Heart right ventricle (tissue), 16 donors: ENCODE data around the gene USP8. TPM values are rescaled to one million over a fixed set of nuclear protein-coding genes. Genes with fewer than 3 reads are reported as not detected.
"Not testable (repeated sequence)": the region's sequence is repeated elsewhere in the genome, so short reads cannot be mapped to it uniquely, and the experiment has no call there.

Source experiments
- ATAC-seq, 8 donors: fragments of 200-7000 bp; cut with Tn5 transposase; one replicate each; pipeline ENCODE4 v1.9.1; 2020; ENCODE audit warnings: mild to moderate bottlenecking in 8 of 8, moderate library complexity in 8 of 8, moderate number of reproducible peaks in 1 of 8
- DNase-seq, 2 donors: peaks; one replicate each; pipeline ENCODE4 v3.0.0-alpha.2; 2020
- H3K27ac ChIP-seq, 10 donors: fragments of 200-600 bp; sonication (generic) in 2 of 10; one replicate each; pipeline versions ENCODE4 v1.5.0 to v1.8.0; 2020 to 2022; ENCODE audit warnings: mild to moderate bottlenecking in 3 of 10
- H3K27me3 ChIP-seq, 7 donors: fragments of 200-600 bp; one replicate each; pipeline ENCODE4 v1.8.0; 2021 to 2022; ENCODE audit warnings: mild to moderate bottlenecking in 2 of 7
- H3K36me3 ChIP-seq, 9 donors: fragments of 200-600 bp; sonication (generic) in 1 of 9; one replicate each; pipeline versions ENCODE4 v1.5.0 to v1.8.0; 2020 to 2022; ENCODE audit warnings: mild to moderate bottlenecking in 2 of 9
- H3K4me1 ChIP-seq, 9 donors: fragments of 200-600 bp; sonication (generic) in 1 of 9; one replicate each; pipeline versions ENCODE4 v1.5.0 to v1.8.0; 2020 to 2022; ENCODE audit warnings: mild to moderate bottlenecking in 4 of 9
- H3K4me3 ChIP-seq, 10 donors: fragments of 200-600 bp; sonication (generic) in 2 of 10; one replicate each; pipeline versions ENCODE4 v1.5.0 to v1.8.0; 2020 to 2022; ENCODE audit warnings: mild to moderate bottlenecking in 7 of 10, moderate library complexity in 2 of 10
- H3K9me3 ChIP-seq, 11 donors: fragments of 200-600 bp in 10 of 11; sonication (generic) in 2 of 11; one replicate each; pipeline versions ENCODE4 v1.5.0 to v1.8.0; 2013 to 2022; ENCODE audit warnings: mild to moderate bottlenecking in 2 of 11, control low read depth in 1 of 11, moderate library complexity in 1 of 11
- CTCF ChIP-seq, 9 donors: fragments of 200-600 bp; sonication (generic) in 2 of 9; IDR thresholded peaks; one replicate each; pipeline versions ENCODE4 v1.5.0 to v1.8.0; 2021 to 2022; ENCODE audit warnings: antibody characterized with exemption in 9 of 9, mild to moderate bottlenecking in 5 of 9, moderate library complexity in 1 of 9
- WGBS, 2 donors: extraction: QIAGEN DNeasy Blood & Tissue Kit; methylation state at CpG; one replicate each; pipeline ENCODE4 v1.1.7; 2013; ENCODE audit warnings: inconsistent platforms in 1 of 2; 5-methylcytosine and 5-hydroxymethylcytosine counted together
- intact Hi-C, 10 donors: fragments of 100-400 bp; cut with DNase I; formaldehyde crosslinking; loops; one replicate each; pipeline versions ENCODE4 v1.11.1 to v1.14.2; 2022
- long read RNA-seq, 3 donors: library from polyadenylated mRNA; unstranded; transcript quantifications; one replicate each; pipeline ENCODE4 v2.0.0, GENCODE V29; 2020 to 2021
- polyA plus RNA-seq, 2 donors: library from polyadenylated mRNA; stranded (reverse); fragments of 200-250 nt; gene quantifications; one replicate each; pipeline ENCODE4 v1.2.3, GENCODE V29; 2013
- total RNA-seq, 10 donors: library from RNA; stranded (reverse); fragmentation: NEBNext Ultra II Directional in 3 of 10; extraction: Animal tissue kit (Norgen Biotek cat#: 25700) in 3 of 10; gene quantifications; one replicate each; pipeline versions ENCODE4 v1.2.1 to v1.2.4, GENCODE V29; 2021 to 2023
- donor health status: Arrhythmogenic right ventricular cardiomyopathy.
- donor health status: ischemic (EF 13 %, LVEDD 7.1; RV severe dilation, severe dysfunction).
- donor health status: healthy with polysubstance abuse.
- donor health status: DM: no; HTN: yes; CAD: no.
- donor health status: DM: no; HTN: no; CAD: no.
- donor health status: ischemic (EF 25% LVEDD 6.9; RV normal size, moderate dysfunction).
- donor health status: ischemic (EF 25% LVEDD 5.7; RV mildly dilated, moderate dysfunction).
- donor health status: healthy.
- donor health status: DM: yes; HTN: yes; CAD: no.
- donor health status: Ischemic cardiomyopathy.
- donor health status: ischemic (EF 35%, LVEDD 5.7; RV mildly dilated, moderate dysfunction).
- donor health status: nonischemic (EF 11% LVEDD 7.7; RV severe dilation, severe dysfunction).
- donor health status: DM: yes; HTN: yes; CAD: no.
- donor health status: PGD.
- donor health status: ischemic (EF 29% LVEDD 5.4; RV normal size, mild dysfunction).
- donor health status: nonischemic (EF 23%, LVEDD 6.1; RV moderate dilation, normal function).

USP8 gene
- total RNA-seq, result 10 to 100 TPM; 40.2 to 53.6 (median 45.7) TPM
- 10 to 100 TPM; 16.3 to 16.4 TPM for polyA plus RNA-seq
- long read RNA-seq, donor 1, full-length matches to known transcripts, result 2 of 35 reads
- long read RNA-seq, donor 1, partial matches to known transcripts, result 23 of 35 reads
- long read RNA-seq, donor 1, other reads (novel, unspliced or antisense), result 10 of 35 reads
- long read RNA-seq, donor 2, full-length matches to known transcripts, result 9 of 52 reads
- long read RNA-seq, donor 2, partial matches to known transcripts, result 26 of 52 reads
- long read RNA-seq, donor 2, other reads (novel, unspliced or antisense), result 17 of 52 reads
- long read RNA-seq, donor 3, full-length matches to known transcripts, result 12 of 122 reads
- long read RNA-seq, donor 3, partial matches to known transcripts, result 88 of 122 reads
- long read RNA-seq, donor 3, other reads (novel, unspliced or antisense), result 22 of 122 reads

GRCh38 chr15:50424066-50424890, at the start of gene USP8:
USP8 (plus strand) TSS chr15:50424405; CDS start chr15:50439074, 14,669 bp downstream.
- intact Hi-C loops, result loop anchor here in 3 of 10 donors (1.0 to 10.0 kb wide), 4 partner anchors 67 to 341 kb away; partner anchors contain the start of genes GABPB1 (in 2 of the 3) and SPPL2A (in 1 of the 3)
- Histone ChIP-seq H3K9me3 (no peaks in the 10 kb centered on the region), H3K4me1 (peaks cover 3 to 36% (median 20%) of the 10 kb centered on the region in 9 donors), H3K36me3 (peaks cover 0 to 19% (median 0%) of the 10 kb centered on the region in 9 donors), H3K4me3 (peak within 1 kb of the TSS; percentile 69 to 95 (median 82)), H3K27ac (peak within 1 kb of the TSS; percentile 28 to 94 (median 88)), H3K27me3 (no peaks in the 10 kb centered on the region)
- ATAC-seq (peak; percentile 99), DNase-seq (peak; percentile 96 to 97)
- no peak for TF ChIP-seq CTCF (IDR thresholded peaks at IDR 0.05)
- WGBS, 2 donors, result 0 to 1% methylated on average over 55 of the region's 55 CpGs

GRCh38 chr15:50377867-50378751, 46.1 kb upstream of the USP8 start:
- H3K4me3 ChIP-seq, result no peak overlapping the region
- 63 to 76% methylated on average over 3 of the region's 3 CpGs for WGBS, 2 donors
- H3K27me3 ChIP-seq, result no peaks in the 10 kb centered on the region
- no peak overlapping the region for H3K27ac ChIP-seq
- no peaks in the 10 kb centered on the region for H3K9me3 ChIP-seq
- no peak for TF ChIP-seq CTCF (IDR thresholded peaks at IDR 0.05)
- H3K4me1 ChIP-seq, result no peaks in the 10 kb centered on the region
- intact Hi-C loops, result no loop called here
- no peak for DNase-seq
- ATAC-seq, result no peak
- H3K36me3 ChIP-seq, result no peaks in the 10 kb centered on the region

- no peaks in the 10 kb centered on the region for H3K27me3 ChIP-seq
- H3K9me3 ChIP-seq, result no peaks in the 10 kb centered on the region
- DNase-seq (no peak), ATAC-seq (no peak)
- no peaks in the 10 kb centered on the region for H3K36me3 ChIP-seq
- no peak for TF ChIP-seq CTCF (IDR thresholded peaks at IDR 0.05)
- H3K27ac ChIP-seq, result no peak overlapping the region
- no peaks in the 10 kb centered on the region for H3K4me1 ChIP-seq
- intact Hi-C loops, result no loop called here
- H3K4me3 ChIP-seq, result no peak overlapping the region
- 91 to 100% methylated on average over 1 of the region's 1 CpG for WGBS, 2 donors
Observed at GRCh38 chr15:50378776-50379175, 45.4 kb upstream of the USP8 start.

DNA sequence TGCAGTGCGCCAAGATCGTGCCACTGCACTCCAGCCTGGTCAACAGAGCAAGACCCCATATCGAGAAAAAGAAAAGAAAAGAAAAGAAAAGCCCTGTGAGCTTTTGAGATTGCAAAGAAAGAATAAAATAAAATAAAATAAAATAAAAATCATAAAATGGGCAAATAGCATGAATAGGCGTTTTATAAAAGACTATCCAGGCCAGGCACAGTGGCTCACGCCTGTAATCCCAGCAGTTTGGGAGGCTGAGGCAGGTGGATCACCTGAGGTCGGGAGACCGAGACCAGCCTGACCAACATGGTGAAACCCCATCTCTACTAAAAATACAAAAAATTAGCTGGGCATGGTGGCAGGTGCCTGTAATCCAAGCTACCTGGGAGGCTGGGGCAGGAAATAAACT, 44.8 kb upstream of the USP8 start:
- ATAC-seq, H3K4me3 ChIP-seq, H3K9me3 ChIP-seq, intact Hi-C loops, DNase-seq, H3K27ac ChIP-seq, H3K27me3 ChIP-seq, H3K36me3 ChIP-seq, H3K4me1 ChIP-seq: not testable (repeated sequence)
- 95% methylated on average over 7 of the region's 7 CpGs for WGBS, 2 donors
